H9 (cell line): Measurements from ENCODE around the gene CHCHD6. TPM values are rescaled to one million over a fixed set of nuclear protein-coding genes. Genes with fewer than 3 reads are reported as not detected.

ENCODE experiments used
- DNase-seq: peaks from one replicate; pipeline ENCODE4 v3.0.0-alpha.2; 2017
- H2AFZ ChIP-seq: one replicate; pipeline ENCODE4 v1.6.1; 2013; ENCODE audit warnings: mild to moderate bottlenecking, low read length, control low read depth, moderate library complexity
- H2AK5ac ChIP-seq: 2 replicates; pipeline ENCODE4 v1.6.1; 2013; ENCODE audit warnings: low read length, control low read depth, mixed read lengths; ENCODE audit not compliant: insufficient read length
- H2BK120ac ChIP-seq: one replicate; pipeline ENCODE4 v1.6.1; 2013; ENCODE audit warnings: low read depth, mild to moderate bottlenecking, low read length, control low read depth, inconsistent platforms; ENCODE audit not compliant: poor library complexity, severe bottlenecking
- H2BK12ac ChIP-seq: 2 replicates; pipeline ENCODE4 v1.6.1; 2013; ENCODE audit warnings: low read length, control low read depth, mixed read lengths, low read depth; ENCODE audit not compliant: insufficient read length
- H2BK15ac ChIP-seq: 2 replicates; pipeline ENCODE4 v1.6.1; 2013; ENCODE audit warnings: low read depth, low read length, control low read depth
- H2BK20ac ChIP-seq: one replicate; pipeline ENCODE4 v1.6.1; 2013; ENCODE audit warnings: low read depth, mild to moderate bottlenecking, low read length, control low read depth, inconsistent platforms; ENCODE audit not compliant: poor library complexity, severe bottlenecking
- H2BK5ac ChIP-seq: 2 replicates; pipeline ENCODE4 v1.6.1; 2013; ENCODE audit warnings: low read length, control low read depth, mixed read lengths; ENCODE audit not compliant: insufficient read length
- H3K14ac ChIP-seq: 2 replicates; pipeline ENCODE4 v1.6.1; 2013; ENCODE audit warnings: low read length, control low read depth; ENCODE audit not compliant: insufficient read depth
- H3K18ac ChIP-seq: 2 replicates; pipeline ENCODE4 v1.6.1; 2013; ENCODE audit warnings: low read depth, mild to moderate bottlenecking, mixed read lengths, low read length, control low read depth; ENCODE audit not compliant: insufficient read length
- H3K23ac ChIP-seq: 2 replicates; pipeline ENCODE4 v1.6.1; 2013; ENCODE audit warnings: low read length, control low read depth, mixed read lengths, low read depth; ENCODE audit not compliant: insufficient read length
- H3K23me2 ChIP-seq: 2 replicates; pipeline ENCODE4 v1.6.1; 2013; ENCODE audit warnings: low read depth, mild to moderate bottlenecking, mixed read lengths, low read length, control low read depth; ENCODE audit not compliant: insufficient read length, poor library complexity, severe bottlenecking
- H3K27ac ChIP-seq: 2 replicates; pipeline ENCODE4 v1.5.1; 2013; ENCODE audit warnings: low read length, control low read depth, mixed read lengths, low read depth; ENCODE audit not compliant: insufficient read length
- H3K27me3 ChIP-seq: 2 replicates; pipeline ENCODE4 v1.6.1; 2013; ENCODE audit warnings: low read length, control low read depth, inconsistent platforms; ENCODE audit not compliant: insufficient read depth
- H3K4ac ChIP-seq: 2 replicates; pipeline ENCODE4 v1.6.1; 2013; ENCODE audit warnings: low read depth, mild to moderate bottlenecking, control low read depth, inconsistent platforms, low read length, moderate library complexity
- H3K4me1 ChIP-seq: 2 replicates; pipeline ENCODE4 v1.6.1; 2013; ENCODE audit warnings: low read length, control low read depth, inconsistent platforms; ENCODE audit not compliant: insufficient read depth
- H3K4me2 ChIP-seq: 2 replicates; pipeline ENCODE4 v1.6.1; 2013; ENCODE audit warnings: low read length, control low read depth, mixed read lengths; ENCODE audit not compliant: insufficient read length, insufficient read depth
- H3K56ac ChIP-seq: 2 replicates; pipeline ENCODE4 v1.6.1; 2013; ENCODE audit warnings: low read depth, mild to moderate bottlenecking, mixed read lengths, low read length, control low read depth; ENCODE audit not compliant: insufficient read length
- H3K79me1 ChIP-seq: 2 replicates; pipeline ENCODE4 v1.6.1; 2013; ENCODE audit warnings: low read depth, mild to moderate bottlenecking, moderate library complexity, low read length, control low read depth, inconsistent platforms; ENCODE audit not compliant: insufficient read depth, poor library complexity, severe bottlenecking
- H3K79me2 ChIP-seq: 2 replicates; pipeline ENCODE4 v1.6.1; 2013; ENCODE audit warnings: low read length, control low read depth, inconsistent platforms; ENCODE audit not compliant: insufficient read depth
- H3K9ac ChIP-seq: 2 replicates; pipeline ENCODE4 v1.6.1; 2013; ENCODE audit warnings: low read length, control low read depth, mixed read lengths; ENCODE audit not compliant: insufficient read length; ENCODE audit errors: extremely low read depth
- H3K9me3 ChIP-seq: one replicate; pipeline ENCODE4 v1.6.1; 2013; ENCODE audit warnings: low read depth, low read length, inconsistent platforms; ENCODE audit not compliant: control insufficient read depth
- H3T11ph ChIP-seq: one replicate; pipeline ENCODE4 v1.6.1; 2013; ENCODE audit warnings: mild to moderate bottlenecking, low read length, control low read depth, inconsistent platforms
- H4K20me1 ChIP-seq: one replicate; pipeline ENCODE4 v1.6.1; 2013; ENCODE audit not compliant: control insufficient read depth, insufficient read length, insufficient read depth
- H4K5ac ChIP-seq: 2 replicates; pipeline ENCODE4 v1.6.1; 2013; ENCODE audit warnings: low read depth, mild to moderate bottlenecking, mixed read lengths, low read length, control low read depth; ENCODE audit not compliant: insufficient read length
- H4K8ac ChIP-seq: replicated peaks from 2 replicates; pipeline ENCODE4 v1.6.1; 2013; ENCODE audit warnings: low read length, control low read depth, mixed read lengths, low read depth; ENCODE audit not compliant: insufficient read length
- H4K91ac ChIP-seq: 2 replicates; pipeline ENCODE4 v1.6.1; 2013; ENCODE audit warnings: low read depth, mild to moderate bottlenecking, moderate library complexity, mixed read lengths, low read length, control low read depth; ENCODE audit not compliant: insufficient read length
- H3K27ac Mint-ChIP-seq, 3 experiments: 2 replicates in 2 of 3; 3 replicates in 1 of 3; pipeline ENCODE4 v1.8.0; 2020 to 2021; ENCODE audit warnings: mixed read lengths in 3 of 3, mild to moderate bottlenecking in 1 of 3, moderate library complexity in 1 of 3
- H3K27me3 Mint-ChIP-seq: 2 replicates; pipeline ENCODE4 v1.8.0; 2021; ENCODE audit warnings: low read depth, mild to moderate bottlenecking, moderate library complexity, mixed read lengths
- H3K36me3 Mint-ChIP-seq, 3 experiments: 2 replicates in 2 of 3; 3 replicates in 1 of 3; pipeline ENCODE4 v1.8.0; 2020 to 2021; ENCODE audit warnings: low read depth in 3 of 3, mixed read lengths in 3 of 3; ENCODE audit not compliant: insufficient read depth in 1 of 3
- H3K4me1 Mint-ChIP-seq, 2 experiments: 2 replicates each; pipeline ENCODE4 v1.8.0; 2020; ENCODE audit warnings: mixed read lengths in 2 of 2
- H3K4me3 Mint-ChIP-seq, 2 experiments: 2 replicates in 1 of 2; 3 replicates in 1 of 2; pipeline ENCODE4 v1.8.0; 2020 to 2021; ENCODE audit warnings: mild to moderate bottlenecking in 2 of 2, mixed read lengths in 2 of 2, moderate library complexity in 1 of 2
- H3K9me3 Mint-ChIP-seq, 2 experiments: 2 replicates in 1 of 2; 3 replicates in 1 of 2; pipeline ENCODE4 v1.8.0; 2020; ENCODE audit warnings: mild to moderate bottlenecking in 2 of 2, mixed read lengths in 2 of 2, moderate library complexity in 1 of 2
- CTCF ChIP-seq: fragments of 200-600 bp; sonication (generic); conservative IDR thresholded peaks from 3 replicates; pipeline ENCODE4 v1.8.0; 2021; ENCODE audit warnings: antibody characterized with exemption, mild to moderate bottlenecking
- WGBS: extraction: QIAGEN DNeasy Blood & Tissue Kit; methylation state at CpG from one replicate; pipeline ENCODE4 v1.1.7; 2013; ENCODE audit warnings: missing lambda C conversion rate, low lambda C conversion rate, mixed read lengths; ENCODE audit not compliant: insufficient read length; ENCODE audit errors: extremely low coverage; 5-methylcytosine and 5-hydroxymethylcytosine counted together
- total RNA-seq: library from RNA; stranded (reverse); gene quantifications from 2 replicates; pipeline ENCODE4 v1.2.1, GENCODE V29; 2021

Gene CHCHD6
- total RNA-seq, 1 experiment from 2014 or later: 34.2 TPM

- H4K5ac ChIP-seq: no peak overlapping the region
- H4K8ac ChIP-seq: no peak overlapping the region
- no peaks in the 10 kb centered on the region for H3K27me3 ChIP-seq
- H3K23ac ChIP-seq: no peak overlapping the region
- H3T11ph ChIP-seq: no peak overlapping the region
- WGBS: no CpG with 5 or more reads among the region's 13 CpGs
- H2BK120ac ChIP-seq: no peak overlapping the region
- Mint-ChIP-seq H3K27me3 (peaks cover 9% of the 10 kb centered on the region), H3K36me3 (peaks cover 2 to 15% (median 8%) of the 10 kb centered on the region in 3 experiments; a peak in 6 of 7 replicates), H3K9me3 (peaks cover 15 to 18% of the 10 kb centered on the region in 2 experiments), H3K4me1 (peaks cover 18 to 23% of the 10 kb centered on the region in 2 experiments), H3K27ac (no peak overlapping the region; a peak in 1 of 7 replicates), H3K4me3 (no peak overlapping the region)
- H3K56ac ChIP-seq: no peak overlapping the region
- peak; percentile 56 for DNase-seq
- no peak overlapping the region for H2BK20ac ChIP-seq
- no peak overlapping the region for H2AK5ac ChIP-seq
- H3K9me3 ChIP-seq: no peaks in the 10 kb centered on the region
- H2BK12ac ChIP-seq: no peak overlapping the region
- no peak overlapping the region for H2BK5ac ChIP-seq
- no peaks in the 10 kb centered on the region for H3K79me2 ChIP-seq
- H3K4me2 ChIP-seq: no peak overlapping the region
- no peaks in the 10 kb centered on the region for H3K79me1 ChIP-seq
- no peak overlapping the region; the same call in 1 of the 2 replicates for H3K14ac ChIP-seq
- no peak overlapping the region for H3K27ac ChIP-seq
- H4K20me1 ChIP-seq: no peaks in the 10 kb centered on the region
- no peaks in the 10 kb centered on the region for H3K4me1 ChIP-seq
- no peak overlapping the region for H2AFZ ChIP-seq
- no peak overlapping the region for H3K9ac ChIP-seq
- no peak overlapping the region for H4K91ac ChIP-seq
- no peak for TF ChIP-seq CTCF
- H3K23me2 ChIP-seq: no peaks in the 10 kb centered on the region
- no peak overlapping the region for H3K18ac ChIP-seq
- H2BK15ac ChIP-seq: no peak overlapping the region
- no peak overlapping the region for H3K4ac ChIP-seq
Observed at GRCh38 chr3:126971891-126972351, 267.9 kb downstream of the CHCHD6 start.
